Kidney capillary endothelial cell (primary cell): ENCODE measurements around the gene RTL10.
"Not testable (repeated sequence)": the region's sequence is repeated elsewhere in the genome, so short reads cannot be mapped to it uniquely, and the experiment has no call there.

ENCODE experiments used
- DNase-seq: peaks from one replicate; pipeline ENCODE4 v3.0.0-alpha.2; 2018; ENCODE audit warnings: low spot score

RTL10 gene

GRCh38 chr22:19843857-19844376 lies 10.8 kb downstream of the RTL10 start:
- no peak for DNase-seq

- DNase-seq = no peak
These were observed 11.4 kb downstream of the RTL10 start for GRCh38 chr22:19843107-19843856.

- no peak for DNase-seq
These were observed 12.1 kb downstream of the RTL10 start for GRCh38 chr22:19842393-19843106.

- DNase-seq = no peak
These were observed 12.9 kb downstream of the RTL10 start for GRCh38 chr22:19841641-19842392.

- DNase-seq = peak; percentile 43
These were observed 13.6 kb downstream of the RTL10 start for GRCh38 chr22:19840955-19841640.

GRCh38 chr22:19840059-19840458 lies 14.6 kb downstream of the RTL10 start:
- no peak for DNase-seq

GRCh38 chr22:19837915-19838314 lies 16.8 kb downstream of the RTL10 start:
- DNase-seq = no peak

- no peak for DNase-seq
These were observed 18.2 kb downstream of the RTL10 start for GRCh38 chr22:19836512-19836911.

GRCh38 chr22:19834599-19834998 lies 20.1 kb downstream of the RTL10 start:
- DNase-seq = no peak

- not testable (repeated sequence) for DNase-seq
These were observed 21.3 kb downstream of the RTL10 start for GRCh38 chr22:19833327-19833726.

- DNase-seq = no peak
These were observed 22.1 kb downstream of the RTL10 start for GRCh38 chr22:19832476-19833108.

GRCh38 chr22:19831979-19832378 lies 22.7 kb downstream of the RTL10 start:
- not testable (repeated sequence) for DNase-seq

- DNase-seq = no peak
These were observed 23.7 kb downstream of the RTL10 start for GRCh38 chr22:19831016-19831415.

- DNase-seq = no peak
These were observed 26.7 kb downstream of the RTL10 start for GRCh38 chr22:19828035-19828401.

- DNase-seq = no peak
These were observed 27.2 kb downstream of the RTL10 start for GRCh38 chr22:19827341-19828034.

GRCh38 chr22:19826619-19826950 lies 28.1 kb downstream of the RTL10 start:
- no peak for DNase-seq

GRCh38 chr22:19825904-19826618 lies 28.6 kb downstream of the RTL10 start:
- no peak for DNase-seq

- no peak for DNase-seq
These were observed 29.7 kb downstream of the RTL10 start for GRCh38 chr22:19824926-19825339.

- DNase-seq = no peak
These were observed 30.3 kb downstream of the RTL10 start for GRCh38 chr22:19824212-19824925.

- DNase-seq = no peak
These were observed 30.8 kb downstream of the RTL10 start for GRCh38 chr22:19823902-19824211.
